H1 (cell line): Measurements from ENCODE around the gene PBX2. TPM values are rescaled to one million over a fixed set of nuclear protein-coding genes. Genes with fewer than 3 reads are reported as not detected.

Source experiments
- CTCF ChIA-PET: fragments of 300-600 bp; sonication (Branson Sonifier 250); formaldehyde crosslinking; loops from one replicate; lab custom pipeline; 2021; ENCODE audit not compliant: partially characterized antibody; lab: Charles Lee
- POLR2A ChIA-PET: fragments of 300-600 bp; sonication (Branson Sonifier 250); formaldehyde crosslinking; loops from one replicate; lab custom pipeline; 2021; ENCODE audit warnings: inconsistent platforms; ENCODE audit not compliant: partially characterized antibody; lab: Charles Lee
- DNase-seq, 2 experiments: peaks; one replicate each; pipeline versions ENCODE4 v3.0.0 to v3.0.0-alpha.2; 2010 to 2022; ENCODE audit warnings: low spot score in 2 of 2, low read depth in 1 of 2, mixed read lengths in 1 of 2
- FAIRE-seq: peaks from 2 replicates; lab custom pipeline; 2011; peaks lifted over from hg19 to GRCh38; lab: Jason Lieb, UNC
- H2AFZ ChIP-seq: 2 replicates; pipeline ENCODE4 v1.8.1; 2012; ENCODE audit warnings: low read length, inconsistent platforms
- H2AK5ac ChIP-seq: 2 replicates; pipeline ENCODE4 v1.6.1; 2013; ENCODE audit warnings: low read depth, low read length
- H2BK120ac ChIP-seq: replicated peaks from 2 replicates; pipeline ENCODE3; 2013; ENCODE audit warnings: low read depth, low read length, inconsistent platforms
- H2BK12ac ChIP-seq: 2 replicates; pipeline ENCODE4 v1.6.1; 2013; ENCODE audit warnings: low read depth, low read length
- H2BK15ac ChIP-seq: 2 replicates; pipeline ENCODE4 v1.6.1; 2013; ENCODE audit warnings: low read length
- H2BK20ac ChIP-seq: 2 replicates; pipeline ENCODE4 v1.6.1; 2013; ENCODE audit warnings: low read length
- H2BK5ac ChIP-seq: 2 replicates; pipeline ENCODE4 v1.6.1; 2013; ENCODE audit warnings: low read depth, low read length
- H3K14ac ChIP-seq: 2 replicates; pipeline ENCODE4 v1.6.1; 2013; ENCODE audit warnings: inconsistent platforms; ENCODE audit not compliant: insufficient read length
- H3K18ac ChIP-seq: 2 replicates; pipeline ENCODE4 v1.6.1; 2013; ENCODE audit warnings: low read length; ENCODE audit errors: extremely low read depth
- H3K23ac ChIP-seq: 2 replicates; pipeline ENCODE4 v1.6.1; 2013; ENCODE audit warnings: inconsistent platforms; ENCODE audit not compliant: insufficient read length
- H3K23me2 ChIP-seq: 2 replicates; pipeline ENCODE4 v1.6.1; 2013; ENCODE audit warnings: low read depth, low read length
- H3K27ac ChIP-seq: 2 replicates; pipeline ENCODE4 v1.6.1; 2011; ENCODE audit warnings: low read depth, low read length, inconsistent platforms
- H3K27me3 ChIP-seq, 4 experiments: replicated peaks in 1 of 4; 1 replicate in 1 of 4; 2 replicates in 3 of 4; pipeline versions ENCODE4 v1.6.1 to v1.8.1; 2011 to 2013; ENCODE audit warnings: low read length in 3 of 4, mild to moderate bottlenecking in 3 of 4, inconsistent platforms in 2 of 4, mixed read lengths in 2 of 4, moderate library complexity in 1 of 4; ENCODE audit not compliant: control insufficient read depth in 3 of 4, insufficient read depth in 3 of 4; ENCODE audit errors: extremely low read depth in 1 of 4
- H3K36me3 ChIP-seq, 4 experiments: 2 replicates each; pipeline versions ENCODE4 v1.6.1 to v1.8.1; 2011 to 2013; ENCODE audit warnings: mild to moderate bottlenecking in 4 of 4, low read length in 3 of 4, moderate library complexity in 2 of 4, control low read depth in 1 of 4, inconsistent platforms in 1 of 4; ENCODE audit not compliant: insufficient read depth in 4 of 4, control insufficient read depth in 2 of 4
- H3K4ac ChIP-seq: replicated peaks from 2 replicates; pipeline ENCODE3; 2013; ENCODE audit warnings: low read length, low read depth, mixed read lengths, inconsistent platforms; ENCODE audit not compliant: insufficient read length
- H3K4me1 ChIP-seq, 4 experiments: replicated peaks in 1 of 4; 1 replicate in 1 of 4; 2 replicates in 3 of 4; pipeline versions ENCODE4 v1.6.1 to v1.8.1; 2011 to 2013; ENCODE audit warnings: low read length in 3 of 4, inconsistent platforms in 2 of 4, mixed read lengths in 1 of 4; ENCODE audit not compliant: insufficient read depth in 4 of 4, control insufficient read depth in 3 of 4
- H3K4me2 ChIP-seq, 2 experiments: 2 replicates each; pipeline versions ENCODE4 v1.6.1 to v1.8.1; 2011 to 2013; ENCODE audit warnings: low read depth in 2 of 2, low read length in 2 of 2, control low read depth in 1 of 2, inconsistent platforms in 1 of 2, mild to moderate bottlenecking in 1 of 2; ENCODE audit not compliant: insufficient read depth in 1 of 2
- H3K4me3 ChIP-seq, 4 experiments: fragments of 200-600, 300-600 bp in 1 of 4; sonication (generic), shearing (Covaris generic), sonication (Bioruptor Twin) in 1 of 4; 2 replicates each; pipeline versions ENCODE4 v1.5.1 to v1.8.1; 2011 to 2016; ENCODE audit warnings: low read length in 4 of 4, low read depth in 3 of 4, control low read depth in 2 of 4, inconsistent platforms in 2 of 4, mild to moderate bottlenecking in 2 of 4, mixed read lengths in 1 of 4, moderate library complexity in 1 of 4; ENCODE audit not compliant: insufficient read depth in 2 of 4; ENCODE audit errors: extremely low read depth in 1 of 4
- H3K56ac ChIP-seq: replicated peaks from 2 replicates; pipeline ENCODE3; 2013; ENCODE audit warnings: low read depth, mild to moderate bottlenecking, mixed read lengths, low read length, inconsistent platforms; ENCODE audit not compliant: insufficient read length
- H3K79me1 ChIP-seq: 2 replicates; pipeline ENCODE4 v1.6.1; 2013; ENCODE audit warnings: low read depth, low read length, control low read depth
- H3K79me2 ChIP-seq, 2 experiments: 2 replicates each; pipeline versions ENCODE4 v1.6.1 to v1.8.1; 2012 to 2013; ENCODE audit warnings: low read length in 2 of 2, mild to moderate bottlenecking in 2 of 2, inconsistent platforms in 1 of 2; ENCODE audit not compliant: insufficient read depth in 2 of 2, control insufficient read depth in 1 of 2
- H3K9ac ChIP-seq, 4 experiments: replicated peaks in 1 of 4; 1 replicate in 1 of 4; 2 replicates in 3 of 4; pipeline versions ENCODE4 v1.6.1 to v1.8.1; 2011 to 2013; ENCODE audit warnings: low read depth in 3 of 4, low read length in 3 of 4, control low read depth in 2 of 4, mild to moderate bottlenecking in 2 of 4, moderate library complexity in 2 of 4, inconsistent platforms in 1 of 4; ENCODE audit errors: extremely low read depth in 1 of 4
- H3K9me3 ChIP-seq, 2 experiments: 2 replicates each; pipeline versions ENCODE4 v1.6.1 to v1.8.1; 2012 to 2013; ENCODE audit warnings: mild to moderate bottlenecking in 2 of 2, moderate library complexity in 2 of 2, control low read depth in 1 of 2, inconsistent platforms in 1 of 2, low read depth in 1 of 2, low read length in 1 of 2, mixed read lengths in 1 of 2; ENCODE audit not compliant: insufficient read depth in 2 of 2
- H4K20me1 ChIP-seq, 2 experiments: replicated peaks in 1 of 2; 2 replicates each; pipeline versions ENCODE3 to v1.8.1; 2011 to 2013; ENCODE audit warnings: inconsistent platforms in 2 of 2, low read length in 2 of 2, mild to moderate bottlenecking in 1 of 2; ENCODE audit not compliant: insufficient read depth in 2 of 2, control insufficient read depth in 1 of 2
- H4K5ac ChIP-seq: 2 replicates; pipeline ENCODE4 v1.6.1; 2013; ENCODE audit warnings: low read length, low read depth, mixed read lengths, inconsistent platforms; ENCODE audit not compliant: insufficient read length
- H4K8ac ChIP-seq: 2 replicates; pipeline ENCODE4 v1.8.0; 2013; ENCODE audit warnings: mild to moderate bottlenecking, moderate library complexity, low read length, inconsistent platforms; ENCODE audit not compliant: insufficient read depth; ENCODE audit errors: extremely low read depth
- H4K91ac ChIP-seq: replicated peaks from 2 replicates; pipeline ENCODE3; 2013; ENCODE audit warnings: low read length, mixed read lengths, inconsistent platforms; ENCODE audit not compliant: insufficient read length
- BRCA1 ChIP-seq: IDR thresholded peaks from 2 replicates; pipeline ENCODE4 v1.6.1; 2012; ENCODE audit warnings: low read depth, low read length, improper control_type of control experiment
- CBX8 ChIP-seq: fragments of 300-800, 300-1000 bp; sonication (generic); IDR thresholded peaks from 2 replicates; pipeline ENCODE4 v1.7.1; 2016; ENCODE audit warnings: low read depth, low read length, borderline replicate concordance
- CHD1 ChIP-seq: IDR thresholded peaks from 2 replicates; pipeline ENCODE4 v1.6.1; 2012; ENCODE audit warnings: low read depth, low read length, improper control_type of control experiment
- HDAC6 ChIP-seq: IDR thresholded peaks from one replicate; pipeline ENCODE4 v1.7.1; 2012; ENCODE audit warnings: low read depth, mild to moderate bottlenecking, inconsistent platforms, low read length, moderate library complexity
- POU5F1 ChIP-seq: IDR thresholded peaks from 2 replicates; pipeline ENCODE4 v1.6.1; 2011; ENCODE audit warnings: low read depth, mild to moderate bottlenecking, low read length, moderate library complexity
- RFX5 ChIP-seq: IDR thresholded peaks from 2 replicates; pipeline ENCODE4 v1.6.1; 2011; ENCODE audit warnings: low read depth, low read length, improper control_type of control experiment, borderline replicate concordance
- WGBS, 2 experiments: shearing (Covaris generic) in 1 of 2; methylation state at CpG; one replicate each; pipeline versions ENCODE4 v1.1.6 to v1.1.7; 2013 to 2015; ENCODE audit warnings: low lambda C conversion rate in 2 of 2, mixed read lengths in 2 of 2, inconsistent platforms in 1 of 2, low coverage in 1 of 2, missing lambda C conversion rate in 1 of 2; ENCODE audit not compliant: insufficient replicate concordance in 2 of 2, insufficient coverage in 1 of 2, insufficient read length in 1 of 2; ENCODE audit errors: extremely low coverage in 1 of 2, missing lambda C conversion rate in 1 of 2; 5-methylcytosine and 5-hydroxymethylcytosine counted together
- polyA plus RNA-seq, 7 experiments: library from polyadenylated mRNA; depleted of rRNA in 3 of 7; stranded (reverse) in 5 of 7; unstranded in 2 of 7; fragments of >200 nt in 5 of 7; fragments of 200-250 nt in 2 of 7; gene quantifications; 1 replicate in 5 of 7; 2 replicates in 1 of 7; 4 replicates in 1 of 7; pipeline versions ENCODE4 v1.2.1 to v1.2.3, GENCODE V29; 2011 to 2013; ENCODE audit warnings: missing spikeins in 2 of 7, mixed read lengths in 2 of 7
- total RNA-seq: library from RNA; stranded (reverse); fragmentation: NEBNext Ultra II Directional; extraction: Animal tissue kit (Norgen Biotek cat#: 25700); gene quantifications from 2 replicates; pipeline ENCODE4 v1.2.1, GENCODE V29; 2021

The PBX2 gene
- total and polyA plus RNA-seq, 2 of the 8 experiments (the other 6 are each of a cell fraction or from before 2014, with no cell fraction given), result 102 to 130 TPM

DNA sequence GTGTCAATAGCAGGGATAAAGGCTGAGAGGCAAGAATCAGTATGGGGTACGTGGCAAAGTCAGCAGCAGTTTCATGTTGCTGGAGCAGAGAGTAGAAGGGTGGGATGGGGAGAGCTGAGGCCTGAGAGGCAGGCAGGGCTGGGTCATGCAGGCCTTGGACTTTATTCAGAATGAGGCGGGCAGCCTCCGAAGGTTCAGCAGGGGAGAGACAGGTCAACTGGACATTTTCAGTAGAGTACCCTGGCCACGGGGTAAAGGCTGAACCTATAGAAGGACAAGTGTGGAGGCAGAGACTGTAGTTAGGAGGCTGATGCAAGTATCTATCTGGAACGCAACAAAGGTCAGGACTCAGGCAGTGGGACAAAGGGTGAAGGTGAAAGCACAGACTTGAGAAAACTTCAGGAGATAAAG lies 20.2 kb upstream of the PBX2 start:
- 90% methylated on average over 5 of the region's 5 CpGs; no CpG with 5 or more reads in 1 of the 2 experiments for WGBS, 2 experiments
- H3K23ac ChIP-seq, result no peak overlapping the region
- no peaks in the 10 kb centered on the region for H3K4me1 ChIP-seq
- H3K27me3 ChIP-seq, result no peaks in the 10 kb centered on the region
- FAIRE-seq, result no peak
- ChIA-PET POLR2A (no interaction called here), CTCF (no interaction called here)
- H2AK5ac ChIP-seq, result no peak overlapping the region
- no peaks in the 10 kb centered on the region for H3K9me3 ChIP-seq
- no peak for TF ChIP-seq POU5F1
- TF ChIP-seq CHD1, result no peak
- TF ChIP-seq RFX5, result no peak
- no peak for TF ChIP-seq HDAC6
- no peak for TF ChIP-seq BRCA1
- no peak for TF ChIP-seq CBX8
- H2AFZ ChIP-seq, result no peak overlapping the region
- no peaks in the 10 kb centered on the region for H3K36me3 ChIP-seq
- H4K5ac ChIP-seq, result no peak overlapping the region
- H3K4me3 ChIP-seq, result no peak overlapping the region
- H3K79me1 ChIP-seq, result no peaks in the 10 kb centered on the region; the same call in 1 of the 2 replicates
- no peak for DNase-seq
- H3K27ac ChIP-seq, result no peak overlapping the region
- H3K56ac ChIP-seq, result no peak overlapping the region
- H4K91ac ChIP-seq, result no peak overlapping the region
- no peak overlapping the region for H2BK12ac ChIP-seq
- H2BK5ac ChIP-seq, result no peak overlapping the region
- no peak overlapping the region for H2BK120ac ChIP-seq
- H3K4ac ChIP-seq, result no peak overlapping the region
- no peaks in the 10 kb centered on the region for H4K20me1 ChIP-seq
- no peaks in the 10 kb centered on the region for H3K23me2 ChIP-seq
- no peaks in the 10 kb centered on the region for H3K79me2 ChIP-seq
- no peak overlapping the region for H3K9ac ChIP-seq
- no peak overlapping the region for H2BK20ac ChIP-seq
- no peak overlapping the region for H2BK15ac ChIP-seq
- H4K8ac ChIP-seq, result no peak overlapping the region
- H3K4me2 ChIP-seq, result no peak overlapping the region
- H3K18ac ChIP-seq, result no peak overlapping the region
- no peak overlapping the region for H3K14ac ChIP-seq
